Heart left ventricle (tissue), 13 donors: ENCODE measurements around the gene GNAS.

Source experiments
- POLR2A ChIP-seq, 2 donors: fragments of 450-650 bp; IDR thresholded peaks; one replicate each; pipeline ENCODE4 v1.6.1; 2017; ENCODE audit warnings: antibody characterized with exemption in 2 of 2, mild to moderate bottlenecking in 2 of 2, moderate library complexity in 2 of 2
- TF ChIP-seq, protein P1 (sequence below), 12 donors: fragments of 200-600 bp; sonication (generic) in 4 of 12; IDR thresholded peaks; one replicate each; pipeline versions ENCODE4 v1.5.0 to v1.8.0; 2018 to 2022; ENCODE audit warnings: antibody characterized with exemption in 12 of 12, mild to moderate bottlenecking in 5 of 12
- donor health status: ischemic (EF 13 %, LVEDD 7.1; RV severe dilation, severe dysfunction).
- donor health status: DM: no; HTN: yes; CAD: no.
- donor health status: DM: no; HTN: no; CAD: no.
- donor health status: ischemic (EF 25% LVEDD 6.9; RV normal size, moderate dysfunction).
- donor health status: ischemic (EF 25% LVEDD 5.7; RV mildly dilated, moderate dysfunction).
- donor health status: ischemic (EF 35%, LVEDD 5.7; RV mildly dilated, moderate dysfunction).
- donor health status: nonischemic (EF 11% LVEDD 7.7; RV severe dilation, severe dysfunction).
- donor health status: DM: yes; HTN: yes; CAD: no.
- donor health status: PGD.
- donor health status: ischemic (EF 29% LVEDD 5.4; RV normal size, mild dysfunction).
- donor health status: nonischemic (EF 23%, LVEDD 6.1; RV moderate dilation, normal function).

DNA sequence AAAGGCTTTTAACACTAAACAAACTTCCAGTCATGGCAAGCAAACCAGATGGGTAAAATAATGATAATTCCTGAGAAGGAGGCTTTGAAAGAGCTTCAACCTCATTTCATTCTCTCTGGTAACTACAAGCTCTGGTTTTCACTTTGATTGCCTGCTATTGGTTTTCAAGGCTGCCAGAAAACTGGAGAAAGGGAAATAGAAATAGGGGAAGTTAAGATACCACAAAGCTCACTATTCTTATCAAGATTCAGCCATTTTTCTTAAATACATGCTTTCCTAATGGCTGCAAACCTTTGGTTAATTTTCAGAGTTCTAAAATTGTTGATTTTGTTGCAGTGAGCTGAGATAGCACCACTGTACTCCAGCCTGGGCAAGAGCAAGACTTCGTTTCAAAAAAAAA is 86.0 kb downstream of the GNAS start:
- TF ChIP-seq POLR2A (IDR thresholded peaks at IDR 0.05): no peak
- TF ChIP-seq, protein P1, sequence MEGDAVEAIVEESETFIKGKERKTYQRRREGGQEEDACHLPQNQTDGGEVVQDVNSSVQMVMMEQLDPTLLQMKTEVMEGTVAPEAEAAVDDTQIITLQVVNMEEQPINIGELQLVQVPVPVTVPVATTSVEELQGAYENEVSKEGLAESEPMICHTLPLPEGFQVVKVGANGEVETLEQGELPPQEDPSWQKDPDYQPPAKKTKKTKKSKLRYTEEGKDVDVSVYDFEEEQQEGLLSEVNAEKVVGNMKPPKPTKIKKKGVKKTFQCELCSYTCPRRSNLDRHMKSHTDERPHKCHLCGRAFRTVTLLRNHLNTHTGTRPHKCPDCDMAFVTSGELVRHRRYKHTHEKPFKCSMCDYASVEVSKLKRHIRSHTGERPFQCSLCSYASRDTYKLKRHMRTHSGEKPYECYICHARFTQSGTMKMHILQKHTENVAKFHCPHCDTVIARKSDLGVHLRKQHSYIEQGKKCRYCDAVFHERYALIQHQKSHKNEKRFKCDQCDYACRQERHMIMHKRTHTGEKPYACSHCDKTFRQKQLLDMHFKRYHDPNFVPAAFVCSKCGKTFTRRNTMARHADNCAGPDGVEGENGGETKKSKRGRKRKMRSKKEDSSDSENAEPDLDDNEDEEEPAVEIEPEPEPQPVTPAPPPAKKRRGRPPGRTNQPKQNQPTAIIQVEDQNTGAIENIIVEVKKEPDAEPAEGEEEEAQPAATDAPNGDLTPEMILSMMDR (IDR thresholded peaks at IDR 0.05): no peak
